ENCODE data around the gene HSPBAP1.

- TF ChIP-seq, protein P1, sequence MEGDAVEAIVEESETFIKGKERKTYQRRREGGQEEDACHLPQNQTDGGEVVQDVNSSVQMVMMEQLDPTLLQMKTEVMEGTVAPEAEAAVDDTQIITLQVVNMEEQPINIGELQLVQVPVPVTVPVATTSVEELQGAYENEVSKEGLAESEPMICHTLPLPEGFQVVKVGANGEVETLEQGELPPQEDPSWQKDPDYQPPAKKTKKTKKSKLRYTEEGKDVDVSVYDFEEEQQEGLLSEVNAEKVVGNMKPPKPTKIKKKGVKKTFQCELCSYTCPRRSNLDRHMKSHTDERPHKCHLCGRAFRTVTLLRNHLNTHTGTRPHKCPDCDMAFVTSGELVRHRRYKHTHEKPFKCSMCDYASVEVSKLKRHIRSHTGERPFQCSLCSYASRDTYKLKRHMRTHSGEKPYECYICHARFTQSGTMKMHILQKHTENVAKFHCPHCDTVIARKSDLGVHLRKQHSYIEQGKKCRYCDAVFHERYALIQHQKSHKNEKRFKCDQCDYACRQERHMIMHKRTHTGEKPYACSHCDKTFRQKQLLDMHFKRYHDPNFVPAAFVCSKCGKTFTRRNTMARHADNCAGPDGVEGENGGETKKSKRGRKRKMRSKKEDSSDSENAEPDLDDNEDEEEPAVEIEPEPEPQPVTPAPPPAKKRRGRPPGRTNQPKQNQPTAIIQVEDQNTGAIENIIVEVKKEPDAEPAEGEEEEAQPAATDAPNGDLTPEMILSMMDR (IDR thresholded peaks at IDR 0.05): no peak
- no peak for TF ChIP-seq EP300 (IDR thresholded peaks at IDR 0.05)
- no peak for TF ChIP-seq POLR2A (IDR thresholded peaks at IDR 0.05)
These were observed 50.0 kb downstream of the HSPBAP1 start for GRCh38 chr3:122743581-122744120.

Measured in ovary (tissue), 3 donors.